GM12891 (cell line): ENCODE measurements around the gene CD300LF.

Source experiments
- POLR2A ChIP-seq: IDR thresholded peaks from 2 replicates; pipeline ENCODE4 v1.6.1; 2011; ENCODE audit warnings: low read depth, low read length, control low read depth
- POLR2AphosphoS5 ChIP-seq: IDR thresholded peaks from 2 replicates; pipeline ENCODE4 v1.6.1; 2011; ENCODE audit warnings: low read depth, low read length, control low read depth

DNA sequence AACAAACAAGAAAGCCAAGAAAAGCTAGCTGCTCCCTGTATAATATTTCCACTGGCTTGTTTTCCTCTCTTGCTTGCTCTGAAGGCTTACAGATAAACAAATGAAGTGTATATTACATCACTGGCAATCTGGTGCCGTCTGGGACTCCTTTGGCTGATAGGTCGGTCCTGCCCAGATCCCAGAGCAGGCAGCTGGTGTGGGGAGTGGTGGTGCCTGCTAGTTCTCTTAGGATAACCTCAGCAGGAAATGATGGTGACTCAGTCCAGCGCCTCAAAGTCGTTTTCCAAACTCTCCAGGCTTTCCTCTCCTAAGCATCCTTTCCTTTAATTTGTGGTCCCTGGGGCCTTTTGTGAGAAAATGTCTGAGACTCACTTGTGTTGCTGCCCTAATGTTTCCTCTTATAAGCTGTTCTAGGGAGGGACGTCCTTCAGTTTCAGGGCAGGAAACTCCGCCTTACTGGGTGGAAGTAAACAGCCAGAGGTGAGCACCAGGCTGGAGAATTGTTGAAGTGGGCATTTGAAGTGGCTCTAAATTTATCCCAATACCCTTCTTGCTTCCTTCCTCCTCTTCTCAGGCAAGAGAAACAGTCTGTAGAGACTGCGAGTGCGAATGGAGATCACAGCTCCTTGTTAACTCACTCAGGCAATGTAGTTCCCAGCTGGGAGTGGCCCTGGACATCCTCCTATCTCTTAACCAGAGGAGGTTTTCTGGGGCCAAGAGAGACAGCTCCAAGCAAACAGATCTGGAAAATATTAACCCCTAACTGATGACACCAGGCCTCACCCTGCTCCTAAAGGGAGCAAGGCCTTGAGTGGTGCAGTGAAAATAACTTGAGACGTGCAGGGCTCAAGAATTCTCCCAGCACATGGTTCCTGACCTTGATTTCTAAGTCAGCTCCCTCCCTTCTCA is 34.9 kb downstream of the CD300LF start:
- no peak for TF ChIP-seq POLR2AphosphoS5
- no peak for TF ChIP-seq POLR2A
